Fibroblast of the aortic adventitia (primary cell): Measurements from ENCODE around the gene COL23A1. TPM values are rescaled to one million over a fixed set of nuclear protein-coding genes. Genes with fewer than 3 reads are reported as not detected.
A peak's percentile ranks its signal among the peaks of the same experiment; 100 is the strongest.

ENCODE experiments used
- DNase-seq: peaks from one replicate; pipeline ENCODE4 v3.0.0-alpha.2; 2010; ENCODE audit warnings: low read depth
- H3K4me3 ChIP-seq: 2 replicates; pipeline ENCODE4 v1.5.1; 2011; ENCODE audit warnings: low read depth, mild to moderate bottlenecking, control low read depth, low read length, moderate library complexity
- total RNA-seq: library from RNA; depleted of rRNA; stranded (reverse); fragments of >200 nt; gene quantifications from 2 replicates; pipeline ENCODE4 v1.2.3, GENCODE V29; 2012; ENCODE audit warnings: low replicate concordance
- TF ChIP-seq, protein P1 (sequence below): IDR thresholded peaks from 2 replicates; pipeline ENCODE4 v1.5.1; 2011; ENCODE audit warnings: mild to moderate bottlenecking, low read length, control low read depth, inconsistent platforms; ENCODE audit not compliant: insufficient read depth

COL23A1 gene
- total RNA-seq, 1 donor = not detected

- no peak overlapping the region for H3K4me3 ChIP-seq
- TF ChIP-seq, protein P1, sequence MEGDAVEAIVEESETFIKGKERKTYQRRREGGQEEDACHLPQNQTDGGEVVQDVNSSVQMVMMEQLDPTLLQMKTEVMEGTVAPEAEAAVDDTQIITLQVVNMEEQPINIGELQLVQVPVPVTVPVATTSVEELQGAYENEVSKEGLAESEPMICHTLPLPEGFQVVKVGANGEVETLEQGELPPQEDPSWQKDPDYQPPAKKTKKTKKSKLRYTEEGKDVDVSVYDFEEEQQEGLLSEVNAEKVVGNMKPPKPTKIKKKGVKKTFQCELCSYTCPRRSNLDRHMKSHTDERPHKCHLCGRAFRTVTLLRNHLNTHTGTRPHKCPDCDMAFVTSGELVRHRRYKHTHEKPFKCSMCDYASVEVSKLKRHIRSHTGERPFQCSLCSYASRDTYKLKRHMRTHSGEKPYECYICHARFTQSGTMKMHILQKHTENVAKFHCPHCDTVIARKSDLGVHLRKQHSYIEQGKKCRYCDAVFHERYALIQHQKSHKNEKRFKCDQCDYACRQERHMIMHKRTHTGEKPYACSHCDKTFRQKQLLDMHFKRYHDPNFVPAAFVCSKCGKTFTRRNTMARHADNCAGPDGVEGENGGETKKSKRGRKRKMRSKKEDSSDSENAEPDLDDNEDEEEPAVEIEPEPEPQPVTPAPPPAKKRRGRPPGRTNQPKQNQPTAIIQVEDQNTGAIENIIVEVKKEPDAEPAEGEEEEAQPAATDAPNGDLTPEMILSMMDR = no peak
- DNase-seq = no peak
Observed at GRCh38 chr5:178210686-178211085, 379.5 kb downstream of the COL23A1 start.

- H3K4me3 ChIP-seq = no peak overlapping the region
- TF ChIP-seq, protein P1 = no peak
- no peak for DNase-seq
Observed at GRCh38 chr5:178210073-178210535, 380.1 kb downstream of the COL23A1 start.

- no peak for DNase-seq
- no peak overlapping the region for H3K4me3 ChIP-seq
- TF ChIP-seq, protein P1 = no peak
Observed at GRCh38 chr5:178209334-178210072, 380.7 kb downstream of the COL23A1 start.

- TF ChIP-seq, protein P1 = peak; percentile 37
- no peak for DNase-seq
- H3K4me3 ChIP-seq = no peak overlapping the region
Observed at GRCh38 chr5:178208540-178209227, 381.5 kb downstream of the COL23A1 start.

- H3K4me3 ChIP-seq = no peak overlapping the region
- TF ChIP-seq, protein P1 = no peak
- DNase-seq = no peak
Observed at GRCh38 chr5:178207917-178208280, 382.3 kb downstream of the COL23A1 start.

DNA sequence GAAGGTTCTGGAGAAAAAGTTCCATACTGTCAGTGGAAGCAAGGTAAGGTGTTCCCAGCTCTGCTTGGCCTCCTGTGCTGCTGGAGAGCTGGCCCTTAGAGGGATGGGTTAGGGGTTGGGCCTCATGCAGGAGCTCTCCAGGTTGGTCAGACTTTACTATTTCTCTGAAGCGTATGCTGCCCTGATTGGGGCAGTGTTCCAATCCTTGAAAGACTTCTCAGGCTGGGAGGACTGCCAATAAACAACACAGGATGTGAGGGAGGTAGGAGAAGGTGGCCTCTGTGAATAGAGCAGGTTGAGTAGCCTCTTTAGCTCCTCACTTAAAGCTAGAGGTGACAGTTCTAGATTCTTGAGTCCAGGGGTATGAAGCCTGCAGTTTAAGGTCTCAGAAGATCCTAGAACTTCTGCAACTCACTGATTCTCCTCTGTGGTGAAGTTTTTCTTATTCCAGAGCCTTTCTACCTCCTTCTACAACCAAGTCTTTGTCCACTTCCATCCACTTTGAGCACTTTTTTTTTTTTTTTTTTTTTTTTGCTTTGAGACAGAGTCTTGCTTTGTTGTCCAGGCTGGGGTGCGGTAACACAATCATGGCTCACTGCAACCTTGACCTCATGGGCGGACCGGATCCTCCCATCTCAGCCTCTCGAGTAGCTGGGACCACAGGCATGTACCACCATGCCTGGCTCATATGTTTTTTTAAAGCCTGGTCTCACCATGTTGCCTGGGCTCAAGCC is 382.8 kb downstream of the COL23A1 start:
- DNase-seq = peak; percentile 60
- peak overlapping the region; percentile 80 for H3K4me3 ChIP-seq
- TF ChIP-seq, protein P1 = no peak
